ENCODE measurements around the gene ST3GAL6.
"Not testable (repeated sequence)": the region's sequence is repeated elsewhere in the genome, so short reads cannot be mapped to it uniquely, and the experiment has no call there.

Gene ST3GAL6

DNA sequence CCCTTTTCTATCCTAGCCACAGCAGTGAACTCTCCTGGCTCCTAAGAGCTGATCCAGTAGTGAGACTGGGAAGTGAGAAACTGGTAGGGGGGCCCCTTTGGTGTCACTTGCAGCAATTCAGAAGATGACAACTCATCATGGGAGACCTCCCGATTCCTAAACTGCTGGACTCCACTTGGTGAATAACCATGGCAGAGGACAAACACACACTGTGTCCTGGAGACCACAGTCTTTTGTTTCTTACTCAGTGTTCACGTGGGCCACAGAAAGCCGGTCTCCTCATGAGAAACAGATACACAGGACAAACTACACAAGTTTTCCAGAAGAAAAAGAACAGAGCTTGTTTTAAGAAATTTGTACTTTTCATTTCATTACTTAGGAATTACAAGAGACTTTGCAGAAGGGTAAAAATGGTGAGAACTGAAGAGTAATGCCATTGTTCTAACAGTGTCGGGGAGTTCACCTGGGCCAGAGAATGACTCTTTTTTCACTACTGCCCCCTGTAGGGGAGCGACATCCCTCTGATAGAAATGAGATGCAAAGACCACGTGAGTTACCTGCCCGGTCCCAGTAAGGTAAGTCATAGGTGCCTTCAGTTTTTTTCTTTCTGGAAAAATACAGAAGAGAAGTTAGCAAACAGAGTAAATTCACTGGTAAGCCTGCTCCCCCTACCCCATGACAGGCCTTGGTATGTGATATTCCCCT is 38.1 kb downstream of the ST3GAL6 start:
- DNase-seq (ENCODE audit: low read depth, low spot score), result no peak

- no peak for DNase-seq (ENCODE audit: low read depth, low spot score)
Measured at GRCh38 chr3:98805571-98805970, 42.4 kb downstream of the ST3GAL6 start.

GRCh38 chr3:98806521-98806920 is 43.4 kb downstream of the ST3GAL6 start:
- no peak for DNase-seq (ENCODE audit: low read depth, low spot score)

GRCh38 chr3:98807011-98807410 is 43.9 kb downstream of the ST3GAL6 start:
- no peak for DNase-seq (ENCODE audit: low read depth, low spot score)

DNA sequence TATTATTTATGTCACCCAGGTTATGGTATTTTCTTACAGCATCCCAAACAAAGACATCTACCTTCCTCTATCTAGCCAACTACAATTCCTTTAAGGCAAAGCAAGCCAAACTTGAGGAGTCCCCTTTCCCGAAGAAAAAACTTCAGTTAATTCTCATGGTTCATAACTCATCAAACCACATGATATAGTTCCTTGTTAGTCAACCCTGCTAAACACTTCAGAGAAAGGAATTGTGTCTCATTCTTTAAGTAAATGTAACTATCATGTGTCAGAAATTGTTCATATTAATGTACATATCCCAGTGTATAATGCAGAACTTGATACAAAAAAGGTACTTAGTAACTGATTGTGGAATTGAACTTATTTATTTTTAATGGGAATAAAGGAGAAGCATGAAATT is 44.4 kb downstream of the ST3GAL6 start:
- DNase-seq (ENCODE audit: low read depth, low spot score), result no peak

GRCh38 chr3:98808071-98808470 is 44.9 kb downstream of the ST3GAL6 start:
- DNase-seq (ENCODE audit: low read depth, low spot score), result no peak

- DNase-seq (ENCODE audit: low read depth, low spot score), result no peak
Measured at GRCh38 chr3:98809557-98809956, 46.4 kb downstream of the ST3GAL6 start.

DNA sequence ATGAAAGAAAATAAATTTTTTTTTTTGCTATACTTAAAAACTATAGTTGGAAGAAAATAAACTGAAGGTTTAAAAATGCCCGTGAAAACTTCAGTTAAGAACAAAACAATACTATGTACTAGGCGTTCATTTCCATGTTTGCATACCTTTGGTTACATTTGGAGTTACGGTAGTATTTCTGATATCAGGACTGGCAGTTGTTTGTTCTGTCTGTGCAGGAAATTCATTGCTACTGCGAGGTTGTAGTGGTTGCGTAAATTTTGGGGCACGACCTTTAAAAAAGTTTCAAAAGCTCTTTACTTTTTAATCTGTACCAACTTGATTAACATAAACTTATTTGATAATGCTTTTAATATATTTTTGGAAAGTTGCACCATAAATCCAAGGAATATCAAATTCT is 47.9 kb downstream of the ST3GAL6 start:
- no peak for DNase-seq (ENCODE audit: low read depth, low spot score)

DNA sequence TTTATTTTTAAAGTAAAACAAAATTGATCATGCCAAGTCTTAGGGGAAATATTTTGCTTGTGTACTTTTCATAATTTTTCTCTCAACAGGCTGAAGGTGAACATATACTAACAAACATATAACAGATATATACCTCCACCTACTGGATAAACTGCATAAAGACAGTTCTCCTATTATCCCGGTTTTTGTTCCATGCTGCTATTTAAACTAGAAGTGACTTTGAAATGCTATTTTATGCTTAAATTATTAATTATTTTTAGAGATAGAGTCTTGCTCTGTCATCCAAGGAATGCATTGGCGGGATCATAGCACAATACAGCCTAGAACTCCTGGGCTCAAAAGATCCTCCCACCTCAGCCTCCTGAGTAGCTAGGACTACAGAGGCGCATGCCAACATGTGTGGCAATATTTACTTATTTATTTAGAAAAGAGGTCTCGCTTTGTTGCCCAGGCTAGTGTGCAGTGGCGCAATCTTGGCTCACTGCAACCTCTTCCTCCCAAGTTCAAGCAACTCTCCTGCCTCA is 49.8 kb downstream of the ST3GAL6 start:
- no peak for DNase-seq (ENCODE audit: low read depth, low spot score)

- DNase-seq (ENCODE audit: low read depth, low spot score), result no peak
Measured at GRCh38 chr3:98814817-98815420, 51.8 kb downstream of the ST3GAL6 start.

GRCh38 chr3:98817547-98818041 is 54.5 kb downstream of the ST3GAL6 start:
- no peak for DNase-seq (ENCODE audit: low read depth, low spot score)

DNA sequence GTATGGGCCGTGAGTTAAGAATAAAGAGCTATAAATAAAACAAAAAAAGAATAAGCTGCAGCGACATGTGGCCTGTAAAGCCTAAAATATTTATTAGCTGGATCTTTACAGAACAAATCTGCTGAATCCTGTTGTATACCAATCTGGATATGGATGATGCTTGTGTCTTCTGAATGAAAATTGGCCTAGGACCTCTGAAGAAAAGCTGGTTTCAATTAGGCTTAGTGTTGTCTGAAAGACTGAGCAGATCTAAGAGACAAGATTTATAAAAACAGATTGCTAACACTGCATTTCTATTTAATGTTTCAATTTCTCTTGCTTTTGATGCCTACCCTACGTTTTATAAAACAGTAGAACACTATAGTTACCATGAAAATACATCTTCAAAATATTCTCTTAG is 57.9 kb downstream of the ST3GAL6 start:
- no peak for DNase-seq (ENCODE audit: low read depth, low spot score)

GRCh38 chr3:98823791-98824190 is 60.7 kb downstream of the ST3GAL6 start:
- no peak for DNase-seq (ENCODE audit: low read depth, low spot score)

GRCh38 chr3:98824256-98824655 is 61.1 kb downstream of the ST3GAL6 start:
- no peak for DNase-seq (ENCODE audit: low read depth, low spot score)

GRCh38 chr3:98826126-98826525 is 63.0 kb downstream of the ST3GAL6 start:
- no peak for DNase-seq (ENCODE audit: low read depth, low spot score)

DNA sequence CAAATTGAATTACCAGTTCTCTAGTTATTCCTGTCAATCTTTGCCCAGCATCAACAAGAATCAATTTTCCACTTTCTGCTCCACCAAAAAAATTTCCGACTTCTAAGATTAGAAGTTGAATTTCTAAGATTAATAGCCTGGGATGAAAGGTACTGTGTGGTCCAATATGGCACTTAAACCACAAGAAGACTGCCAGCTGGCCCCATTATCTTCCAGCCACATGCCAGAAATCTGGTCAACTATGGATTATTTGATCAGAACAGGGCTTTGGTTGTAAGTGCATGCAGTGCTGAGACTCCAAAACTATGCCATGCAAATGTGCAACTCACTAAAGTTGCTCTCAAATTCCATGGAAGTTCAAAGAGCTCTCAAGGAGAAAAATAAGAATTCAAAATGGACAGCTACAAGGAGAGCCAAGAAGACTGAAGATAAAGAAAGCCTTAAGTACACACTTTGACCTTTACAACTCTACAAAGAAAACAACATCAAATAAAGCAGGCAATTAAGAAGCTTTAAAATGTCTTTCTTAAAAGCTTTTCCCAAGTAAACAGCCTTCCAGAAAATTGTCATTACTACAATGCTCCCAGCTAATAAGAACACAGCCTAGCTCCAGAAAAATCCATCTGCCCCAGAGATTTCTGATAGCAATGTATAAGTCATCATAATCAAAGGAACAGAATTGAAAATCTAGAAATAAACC is 64.2 kb downstream of the ST3GAL6 start:
- no peak for DNase-seq (ENCODE audit: low read depth, low spot score)

GRCh38 chr3:98829246-98829832 is 66.2 kb downstream of the ST3GAL6 start:
- DNase-seq (ENCODE audit: low read depth, low spot score), result no peak

DNA sequence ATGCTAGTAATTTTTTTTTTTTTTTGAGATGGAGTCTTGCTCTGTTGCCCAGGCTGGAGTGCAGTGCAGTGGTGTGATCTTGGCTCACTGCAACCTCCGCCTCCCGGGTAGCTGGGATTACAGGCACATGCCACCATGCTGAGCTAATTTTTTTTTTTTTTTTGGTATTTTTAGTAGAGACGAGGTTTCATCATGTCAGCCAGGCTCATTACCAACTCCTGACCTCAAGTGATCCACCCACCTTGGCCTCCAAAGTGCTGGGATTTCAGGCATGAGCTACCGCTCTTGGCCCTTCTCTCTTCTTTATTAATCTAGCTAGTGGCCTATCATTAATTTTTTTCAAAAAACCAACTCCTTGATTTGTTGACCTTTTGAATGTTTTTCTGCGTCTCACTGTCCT is 67.9 kb downstream of the ST3GAL6 start:
- DNase-seq (ENCODE audit: low read depth, low spot score), result not testable (repeated sequence)

- DNase-seq (ENCODE audit: low read depth, low spot score), result no peak
Measured at GRCh38 chr3:98839846-98840245, 76.7 kb downstream of the ST3GAL6 start.

DNA sequence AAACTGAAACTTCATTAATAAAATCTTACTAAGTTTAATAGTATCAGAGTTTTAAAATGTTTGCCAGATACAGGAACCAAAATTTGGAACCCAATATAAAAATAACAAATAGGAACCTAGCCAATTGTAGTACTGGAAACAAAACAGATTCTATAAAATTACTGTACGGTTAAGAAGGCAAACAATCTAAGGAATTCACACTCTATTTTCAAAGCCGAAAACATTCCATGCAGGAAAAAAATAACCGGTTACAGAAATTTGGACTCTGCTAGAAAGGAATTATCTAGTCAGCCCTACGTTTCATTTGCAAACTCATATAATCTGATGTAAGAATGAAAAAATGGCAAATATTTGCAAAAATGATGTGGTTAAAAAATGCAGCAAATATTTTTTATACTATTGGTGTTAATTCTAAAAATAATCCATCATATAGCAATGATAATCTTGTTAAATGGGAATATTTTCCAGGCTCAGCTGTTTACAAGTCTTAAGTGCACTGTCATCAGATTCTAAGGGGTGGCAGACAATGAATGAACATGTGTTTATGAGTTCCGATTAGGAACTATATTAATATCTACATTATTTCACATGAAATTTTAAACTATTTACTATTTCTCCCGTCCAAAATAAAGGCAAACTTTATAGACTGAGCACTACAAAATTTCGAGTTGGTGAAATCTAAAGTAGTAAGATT is 80.3 kb downstream of the ST3GAL6 start:
- DNase-seq (ENCODE audit: low read depth, low spot score), result no peak

All from ELF-1 (cell line).